ENCODE data around the gene UNC5CL. TPM values are rescaled to one million over a fixed set of nuclear protein-coding genes. Genes with fewer than 3 reads are reported as not detected.

UNC5CL gene
- total and polyA plus RNA-seq, 9 of the 15 experiments (the other 6 are each of a cell fraction or from before 2014, with no cell fraction given) = 0.07 to 1.8 (median 0.62) TPM; not detected in 1

DNA sequence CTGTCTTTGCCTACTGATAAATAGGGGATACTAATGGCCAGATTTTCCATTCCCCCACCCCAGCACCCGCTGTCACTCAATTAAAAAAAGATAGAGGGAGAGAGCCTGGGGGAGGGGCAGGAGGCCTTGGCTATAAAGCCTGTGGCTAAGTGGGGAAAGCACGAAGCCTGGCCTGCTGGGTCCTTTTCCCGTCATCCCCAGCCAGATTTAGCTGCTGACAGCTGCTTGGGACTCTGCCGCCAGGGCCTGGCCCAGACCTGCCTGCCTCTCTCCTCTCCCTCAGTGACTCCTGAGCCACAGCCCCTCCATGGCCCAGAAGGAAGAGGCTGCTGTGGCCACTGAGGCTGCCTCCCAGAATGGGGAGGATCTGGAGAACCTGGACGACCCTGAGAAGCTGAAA lies 14.0 kb upstream of the UNC5CL start, which contains the start of gene APOBEC2:
Gene APOBEC2, plus strand, starts transcription at position 162 of the 400 bp plus-strand sequence. Its CDS starts 146 bp downstream, at position 308.
- no peak within 1 kb of the TSS for H3K27ac ChIP-seq (ENCODE audit: extremely low read depth, low read depth, low read length)

More for the DNA sequence above, 14.0 kb upstream of the UNC5CL start, which contains the start of gene APOBEC2:
- in situ Hi-C loops (cut with MboI) (no loop called here), intact Hi-C loops (cut with micrococcal nuclease) (no loop called here)
- BruUV-seq (replicated peaks) = no TSS peak
- no peak for DNase-seq (ENCODE audit: extremely low read depth in 1 of 4, low spot score in 3 of 4)
- Histone ChIP-seq H3K79me2 (ENCODE audit: control insufficient read depth, insufficient read depth, low read length) (no peaks in the 10 kb centered on the region), H4K20me1 (replicated peaks; ENCODE audit: control insufficient read depth, insufficient read depth, low read length) (0 out of 2 replicates have a peak, but pooled peaks cover 4% of the 10 kb centered on the region), H3K9me1 (ENCODE audit: control insufficient read depth, insufficient read depth, low read length) (no peaks in the 10 kb centered on the region), H3K36me3 (ENCODE audit: control insufficient read depth, insufficient read depth, low read length) (no peaks in the 10 kb centered on the region), H2AFZ (ENCODE audit: low read depth, low read length) (peak within 1 kb of the TSS; percentile 71), H3K27me3 (ENCODE audit: control insufficient read depth in 2 of 2, insufficient read depth in 2 of 2, low read length in 2 of 2) (no peaks in the 10 kb centered on the region), H3K4me1 (replicated peaks in 1 of 2; ENCODE audit: control insufficient read depth in 2 of 2, insufficient read depth in 2 of 2, low read length in 2 of 2) (peaks cover 6 to 22% of the 10 kb centered on the region in 2 experiments), H3K4me3 (no peak within 1 kb of the TSS), H3K9me3 (replicated peaks; ENCODE audit: control insufficient read depth, insufficient read depth, low read depth, low read length) (no peaks in the 10 kb centered on the region), H3K9ac (ENCODE audit: insufficient read depth in 1 of 2, low read depth in 2 of 2, low read length in 2 of 2) (peak within 1 kb of the TSS in 1 of 2 experiments; percentile 36; a peak in 1 of 4 replicates), H3K4me2 (ENCODE audit: insufficient read depth, low read length) (no peak within 1 kb of the TSS)
- FAIRE-seq = no peak
- ATAC-seq = no peak; the same call in 2 of the 3 replicates
- 61% methylated on average over 5 of the region's 5 CpGs for WGBS (ENCODE audit: insufficient coverage, low coverage, missing lambda C conversion rate)
- CTCF ChIA-PET (ENCODE audit: low intra/inter-chr PET ratio) = no interaction called here
- TF ChIP-seq PKNOX1 (IDR thresholded peaks at IDR 0.05) (peak; percentile 45; the same call in 1 of the 2 replicates), HNRNPL (IDR thresholded peaks at IDR 0.05; ENCODE audit: low read depth, low read length) (no peak), KDM4B (IDR thresholded peaks at IDR 0.05; ENCODE audit: borderline replicate concordance in 2 of 2, low read depth in 1 of 2) (no peak), POLR2G (IDR thresholded peaks at IDR 0.05; ENCODE audit: low read depth, low read length) (0 out of 2 replicates have a peak, but pooled peaks have one; percentile 26)
- POLR2A ChIA-PET = interaction anchor here (0.8 to 1.7 kb wide), 4 partner anchors 8 to 141 kb away, joined by 3 to 4 read pairs (median 3); no protein-coding TSS in a partner anchor

Measured in K562 (cell line).